AG09319 (cell line): ENCODE results near the gene SLC9A9.
"Not testable (repeated sequence)": the region's sequence is repeated elsewhere in the genome, so short reads cannot be mapped to it uniquely, and the experiment has no call there.

ENCODE experiments used
- DNase-seq: peaks from one replicate; pipeline ENCODE4 v3.0.0-alpha.2; 2010; ENCODE audit warnings: low read depth; ENCODE audit errors: extremely low read depth
- CTCF ChIP-seq: IDR thresholded peaks from 2 replicates; pipeline ENCODE4 v1.5.1; 2011; ENCODE audit warnings: low read depth, mild to moderate bottlenecking, inconsistent platforms, low read length, moderate library complexity

SLC9A9 gene

GRCh38 chr3:143812481-143812880, 35.8 kb downstream of the SLC9A9 start:
- TF ChIP-seq CTCF: no peak
- no peak for DNase-seq

- DNase-seq: no peak
- no peak for TF ChIP-seq CTCF
Measured at GRCh38 chr3:143811602-143812001, 36.7 kb downstream of the SLC9A9 start.

GRCh38 chr3:143810953-143811265, 37.4 kb downstream of the SLC9A9 start:
- no peak for TF ChIP-seq CTCF
- DNase-seq: no peak

GRCh38 chr3:143810166-143810952, 37.9 kb downstream of the SLC9A9 start:
- TF ChIP-seq CTCF: no peak

GRCh38 chr3:143809121-143809621, 39.1 kb downstream of the SLC9A9 start:
- TF ChIP-seq CTCF: no peak
- DNase-seq: peak; percentile 88

More at GRCh38 chr3:143810166-143810952, 37.9 kb downstream of the SLC9A9 start:
- DNase-seq: no peak

- no peak for DNase-seq
- no peak for TF ChIP-seq CTCF
Measured at GRCh38 chr3:143808030-143808429, 40.2 kb downstream of the SLC9A9 start.

GRCh38 chr3:143806038-143806437, 42.2 kb downstream of the SLC9A9 start:
- no peak for TF ChIP-seq CTCF
- no peak for DNase-seq

GRCh38 chr3:143805476-143805875, 42.8 kb downstream of the SLC9A9 start:
- DNase-seq: not testable (repeated sequence)

GRCh38 chr3:143801046-143801445, 47.2 kb downstream of the SLC9A9 start:
- DNase-seq: not testable (repeated sequence)

- not testable (repeated sequence) for DNase-seq
Measured at GRCh38 chr3:143798151-143798550, 50.1 kb downstream of the SLC9A9 start.
